AG04449 (cell line): ENCODE results near the gene CCDC107.

Experiments
- CTCF ChIA-PET: fragments of 350-600 bp; formaldehyde crosslinking; extraction: SDS; loops from one replicate; lab custom pipeline; 2021; ENCODE audit warnings: antibody characterized with exemption; lab: Yijun Ruan, JAX
- POLR2A ChIA-PET: fragments of 400-600, 350-600 bp; formaldehyde crosslinking; extraction: SDS; loops from one replicate; lab custom pipeline; 2020; ENCODE audit warnings: antibody characterized with exemption, inconsistent platforms; lab: Yijun Ruan, JAX
- DNase-seq: peaks from one replicate; pipeline ENCODE4 v3.0.0-alpha.2; 2010; ENCODE audit warnings: low read depth, low spot score
- H3K4me3 ChIP-seq: 2 replicates; pipeline ENCODE4 v1.5.1; 2011; ENCODE audit warnings: low read depth, mild to moderate bottlenecking, control low read depth, low read length
- TF ChIP-seq, protein P1 (sequence below): IDR thresholded peaks from one replicate; pipeline ENCODE4 v1.5.1; 2011; ENCODE audit warnings: mild to moderate bottlenecking, moderate library complexity, low read length, control low read depth, inconsistent platforms; ENCODE audit not compliant: insufficient read depth; ENCODE audit errors: missing control alignments

The CCDC107 gene

GRCh38 chr9:35666045-35666444 lies 8.0 kb downstream of the CCDC107 start:
- DNase-seq = no peak
- POLR2A ChIA-PET = interaction anchor here (1.4 to 3.2 kb wide), 5 partner anchors 12 to 62 kb away, joined by 4 to 23 read pairs (median 9); partner anchors contain the start of gene TPM2

DNA sequence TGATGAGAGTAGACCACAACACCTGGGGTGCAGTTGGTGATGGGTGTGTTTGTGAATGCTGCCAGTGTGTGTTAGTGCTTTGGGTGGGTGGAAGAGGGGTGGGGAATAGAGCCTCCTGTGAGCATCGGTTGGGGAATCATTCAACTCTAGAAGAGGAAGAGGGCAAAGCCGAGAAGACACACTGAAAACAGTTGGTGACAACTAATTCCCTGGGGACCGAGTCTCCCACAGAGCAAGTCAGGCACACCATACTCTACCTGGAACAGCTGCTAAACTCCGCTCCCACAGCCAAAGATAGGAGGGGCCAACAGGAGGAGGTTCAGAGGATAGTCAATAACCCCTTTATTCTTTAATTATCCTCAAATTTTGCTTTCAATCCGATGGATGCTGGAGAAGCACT lies 8.5 kb downstream of the CCDC107 start:
- POLR2A ChIA-PET = no interaction called here
- DNase-seq = no peak
- H3K4me3 ChIP-seq = no peak overlapping the region
- CTCF ChIA-PET = interaction anchor here (1.1 to 11.9 kb wide), 7 partner anchors 9 to 63 kb away, joined by 3 to 148 read pairs (median 7); partner anchors contain the start of genes CA9, CCDC107, CREB3 and RMRP
- TF ChIP-seq, protein P1, sequence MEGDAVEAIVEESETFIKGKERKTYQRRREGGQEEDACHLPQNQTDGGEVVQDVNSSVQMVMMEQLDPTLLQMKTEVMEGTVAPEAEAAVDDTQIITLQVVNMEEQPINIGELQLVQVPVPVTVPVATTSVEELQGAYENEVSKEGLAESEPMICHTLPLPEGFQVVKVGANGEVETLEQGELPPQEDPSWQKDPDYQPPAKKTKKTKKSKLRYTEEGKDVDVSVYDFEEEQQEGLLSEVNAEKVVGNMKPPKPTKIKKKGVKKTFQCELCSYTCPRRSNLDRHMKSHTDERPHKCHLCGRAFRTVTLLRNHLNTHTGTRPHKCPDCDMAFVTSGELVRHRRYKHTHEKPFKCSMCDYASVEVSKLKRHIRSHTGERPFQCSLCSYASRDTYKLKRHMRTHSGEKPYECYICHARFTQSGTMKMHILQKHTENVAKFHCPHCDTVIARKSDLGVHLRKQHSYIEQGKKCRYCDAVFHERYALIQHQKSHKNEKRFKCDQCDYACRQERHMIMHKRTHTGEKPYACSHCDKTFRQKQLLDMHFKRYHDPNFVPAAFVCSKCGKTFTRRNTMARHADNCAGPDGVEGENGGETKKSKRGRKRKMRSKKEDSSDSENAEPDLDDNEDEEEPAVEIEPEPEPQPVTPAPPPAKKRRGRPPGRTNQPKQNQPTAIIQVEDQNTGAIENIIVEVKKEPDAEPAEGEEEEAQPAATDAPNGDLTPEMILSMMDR = no peak

More at GRCh38 chr9:35666045-35666444, 8.0 kb downstream of the CCDC107 start:
- H3K4me3 ChIP-seq = no peak overlapping the region
- TF ChIP-seq, protein P1 = no peak
- CTCF ChIA-PET = interaction anchor here (0.7 to 11.9 kb wide), 10 partner anchors 8 to 63 kb away, joined by 3 to 148 read pairs (median 6); partner anchors contain the start of genes CA9, CCDC107, CREB3 and RMRP

DNA sequence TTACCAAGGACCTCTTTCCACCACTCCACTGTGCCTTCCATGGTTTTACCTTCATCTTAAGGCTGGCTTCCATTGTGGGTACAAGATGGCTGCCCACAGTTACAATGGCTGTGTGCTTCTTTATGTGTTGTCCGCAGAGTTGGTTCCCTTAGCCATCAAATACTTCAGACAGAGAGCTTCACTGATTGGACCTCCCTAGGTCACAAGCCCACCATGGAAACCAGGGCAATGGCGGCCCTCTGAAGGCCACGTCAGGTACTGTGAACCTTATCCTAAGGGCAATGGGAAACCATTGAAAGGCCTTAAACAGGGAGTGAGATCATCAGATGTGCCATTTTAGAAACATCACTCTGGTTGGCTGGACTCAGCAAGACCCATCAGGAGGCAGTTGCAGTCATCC lies 9.8 kb downstream of the CCDC107 start:
- TF ChIP-seq, protein P1 = no peak
- ChIA-PET POLR2A (no interaction called here), CTCF (interaction anchor here (0.8 to 1.0 kb wide), 2 partner anchors 9 kb away, joined by 3 read pairs; no protein-coding TSS in a partner anchor)

GRCh38 chr9:35669331-35670145 lies 11.4 kb downstream of the CCDC107 start:
- POLR2A ChIA-PET = interaction anchor here (0.6 to 1.9 kb wide), 4 partner anchors 11 to 22 kb away, joined by 3 to 11 read pairs (median 3); partner anchors contain the start of gene TPM2
- TF ChIP-seq, protein P1 = no peak
- H3K4me3 ChIP-seq = no peak overlapping the region
- CTCF ChIA-PET = interaction anchor here (0.7 to 5.4 kb wide), 6 partner anchors 8 to 52 kb away, joined by 3 to 41 read pairs (median 3); no protein-coding TSS in a partner anchor
- DNase-seq = no peak

More for the DNA sequence above, 9.8 kb downstream of the CCDC107 start:
- no peak for DNase-seq
- no peak overlapping the region for H3K4me3 ChIP-seq

- H3K4me3 ChIP-seq = no peak within 1 kb of the TSS
- POLR2A ChIA-PET = interaction anchor here (3.6 kb wide), 1 partner anchor 12 kb away, joined by 28 read pairs; no protein-coding TSS in a partner anchor
- no peak for DNase-seq
- CTCF ChIA-PET = interaction anchor here (0.8 to 5.4 kb wide), 5 partner anchors 8 to 70 kb away, joined by 3 to 41 read pairs (median 4); partner anchors contain the start of gene ARHGEF39
- TF ChIP-seq, protein P1 = no peak
These were observed 15.3 kb downstream of the CCDC107 start, which contains the start of gene CA9 for GRCh38 chr9:35673132-35674024. Gene CA9, plus strand, starts transcription at chr9:35673928. Its CDS starts 32 bp downstream, at chr9:35673960.
